Measurements from ENCODE around the gene WNK4. TPM values are rescaled to one million over a fixed set of nuclear protein-coding genes. Genes with fewer than 3 reads are reported as not detected.
A peak's percentile ranks its signal among the peaks of the same experiment; 100 is the strongest.

WNK4 gene
- total RNA-seq, 1 donor from 2014 or later: 0.32 TPM

- Mint-ChIP-seq H3K4me3 (ENCODE audit: unreplicated experiment) (peak overlapping the region; percentile 100), H3K4me1 (ENCODE audit: low read depth) (peaks cover 35% of the 10 kb centered on the region), H3K36me3 (ENCODE audit: low read depth) (peaks cover 7% of the 10 kb centered on the region), H3K27me3 (ENCODE audit: low read depth) (no peaks in the 10 kb centered on the region), H3K27ac (ENCODE audit: unreplicated experiment) (peak overlapping the region; percentile 97), H3K9me3 (ENCODE audit: low read depth) (no peaks in the 10 kb centered on the region)
- no peak for DNase-seq (ENCODE audit: low spot score)
- no peak for TF ChIP-seq CTCF (IDR thresholded peaks at IDR 0.05)
Measured at GRCh38 chr17:42774066-42774745, 6.2 kb upstream of the WNK4 start.

- Mint-ChIP-seq H3K4me1 (ENCODE audit: low read depth) (peaks cover 44% of the 10 kb centered on the region), H3K4me3 (ENCODE audit: unreplicated experiment) (no peak overlapping the region), H3K27me3 (ENCODE audit: low read depth) (no peaks in the 10 kb centered on the region), H3K36me3 (ENCODE audit: low read depth) (peaks cover 7% of the 10 kb centered on the region), H3K27ac (ENCODE audit: unreplicated experiment) (no peak overlapping the region), H3K9me3 (ENCODE audit: low read depth) (no peaks in the 10 kb centered on the region)
- no peak for DNase-seq (ENCODE audit: low spot score)
- TF ChIP-seq CTCF (IDR thresholded peaks at IDR 0.05): no peak
Measured at GRCh38 chr17:42775534-42776098, 4.8 kb upstream of the WNK4 start.

GRCh38 chr17:42778570-42778969, 1.8 kb upstream of the WNK4 start:
- peaks cover 5% of the 10 kb centered on the region for H3K27me3 Mint-ChIP-seq (ENCODE audit: low read depth)

GRCh38 chr17:42779304-42779935, 990 bp upstream of the WNK4 start:
- H3K27me3 Mint-ChIP-seq (ENCODE audit: low read depth): peaks cover 5% of the 10 kb centered on the region
- no peak for DNase-seq (ENCODE audit: low spot score)
- H3K4me1 Mint-ChIP-seq (ENCODE audit: low read depth): peaks cover 33% of the 10 kb centered on the region
- peak overlapping the region; percentile 2 for H3K27ac Mint-ChIP-seq (ENCODE audit: unreplicated experiment)
- TF ChIP-seq CTCF (IDR thresholded peaks at IDR 0.05): no peak
- H3K9me3 Mint-ChIP-seq (ENCODE audit: low read depth): no peaks in the 10 kb centered on the region
- peak overlapping the region; percentile 53 for H3K4me3 Mint-ChIP-seq (ENCODE audit: unreplicated experiment)
- H3K36me3 Mint-ChIP-seq (ENCODE audit: low read depth): peaks cover 7% of the 10 kb centered on the region

More at GRCh38 chr17:42778570-42778969, 1.8 kb upstream of the WNK4 start:
- no peak overlapping the region for H3K4me3 Mint-ChIP-seq (ENCODE audit: unreplicated experiment)
- H3K27ac Mint-ChIP-seq (ENCODE audit: unreplicated experiment): no peak overlapping the region
- H3K4me1 Mint-ChIP-seq (ENCODE audit: low read depth): peaks cover 42% of the 10 kb centered on the region
- TF ChIP-seq CTCF (IDR thresholded peaks at IDR 0.05): no peak
- no peaks in the 10 kb centered on the region for H3K9me3 Mint-ChIP-seq (ENCODE audit: low read depth)
- no peak for DNase-seq (ENCODE audit: low spot score)
- peaks cover 7% of the 10 kb centered on the region for H3K36me3 Mint-ChIP-seq (ENCODE audit: low read depth)

- H3K27me3 Mint-ChIP-seq (ENCODE audit: low read depth): peaks cover 8% of the 10 kb centered on the region
- TF ChIP-seq CTCF (IDR thresholded peaks at IDR 0.05): no peak
- no peak for DNase-seq (ENCODE audit: low spot score)
- H3K4me1 Mint-ChIP-seq (ENCODE audit: low read depth): peaks cover 20% of the 10 kb centered on the region
- no peaks in the 10 kb centered on the region for H3K9me3 Mint-ChIP-seq (ENCODE audit: low read depth)
- H3K4me3 Mint-ChIP-seq (ENCODE audit: unreplicated experiment): peak overlapping the region; percentile 47
- no peak overlapping the region for H3K27ac Mint-ChIP-seq (ENCODE audit: unreplicated experiment)
- peaks cover 7% of the 10 kb centered on the region for H3K36me3 Mint-ChIP-seq (ENCODE audit: low read depth)
Measured at GRCh38 chr17:42780851-42781638, 635 bp downstream of the WNK4 start.

All from chondrocyte (in vitro differentiated cells).